GM21619 (cell line): Measurements from ENCODE around the gene TNIP2.
A peak's percentile ranks its signal among the peaks of the same experiment; 100 is the strongest.
"Not testable (repeated sequence)": the region's sequence is repeated elsewhere in the genome, so short reads cannot be mapped to it uniquely, and the experiment has no call there.

ENCODE experiments used
- ATAC-seq: cut with Tn5 transposase; IDR thresholded peaks from one replicate; pipeline ENCODE4 v1.9.1; 2021; ENCODE audit not compliant: unreplicated experiment

Gene TNIP2

DNA sequence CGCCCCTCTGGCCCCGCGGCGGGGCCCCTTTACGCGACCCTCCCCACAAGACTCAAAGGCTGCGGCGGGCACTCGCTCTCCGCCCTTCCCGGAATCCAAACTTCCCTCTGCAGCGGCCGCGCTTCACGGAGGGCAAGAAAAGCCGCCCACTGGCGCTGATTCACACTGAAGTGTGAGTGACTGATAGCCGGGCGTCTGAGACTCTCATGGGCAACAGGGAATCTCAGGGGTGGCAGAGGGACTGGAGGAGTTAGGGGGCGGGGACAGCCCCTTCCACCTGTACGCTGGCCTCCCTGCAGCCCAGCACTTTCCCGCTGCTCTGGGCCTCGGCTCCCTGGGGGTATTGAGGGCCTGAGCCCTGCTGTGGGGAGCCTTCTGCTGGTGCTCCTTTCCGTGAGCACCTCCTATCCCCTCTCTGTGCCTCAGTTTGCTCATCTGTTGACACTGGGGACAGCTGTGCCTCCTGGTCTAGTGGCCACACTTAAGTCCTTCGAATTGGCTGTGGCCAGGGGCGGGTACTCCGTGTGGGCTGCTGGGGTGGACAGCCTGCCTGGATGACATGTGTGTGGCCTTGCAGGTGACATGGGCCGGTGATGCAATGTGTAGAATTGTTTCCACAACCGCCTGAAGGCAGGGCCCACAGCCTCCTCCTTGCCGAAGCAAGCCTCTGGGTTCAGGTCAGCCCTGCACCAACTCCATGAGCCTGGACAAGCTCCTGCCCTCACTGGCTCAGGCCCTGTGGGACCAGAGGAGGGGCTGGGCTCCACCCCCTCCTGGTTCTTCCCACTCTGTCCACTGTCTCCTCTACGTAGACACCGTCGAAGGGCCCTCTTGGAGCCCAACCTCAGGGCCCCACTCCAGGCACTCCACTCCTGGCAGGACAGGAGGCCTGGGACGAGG, 37.7 kb upstream of the TNIP2 start:
- no peak for ATAC-seq

DNA sequence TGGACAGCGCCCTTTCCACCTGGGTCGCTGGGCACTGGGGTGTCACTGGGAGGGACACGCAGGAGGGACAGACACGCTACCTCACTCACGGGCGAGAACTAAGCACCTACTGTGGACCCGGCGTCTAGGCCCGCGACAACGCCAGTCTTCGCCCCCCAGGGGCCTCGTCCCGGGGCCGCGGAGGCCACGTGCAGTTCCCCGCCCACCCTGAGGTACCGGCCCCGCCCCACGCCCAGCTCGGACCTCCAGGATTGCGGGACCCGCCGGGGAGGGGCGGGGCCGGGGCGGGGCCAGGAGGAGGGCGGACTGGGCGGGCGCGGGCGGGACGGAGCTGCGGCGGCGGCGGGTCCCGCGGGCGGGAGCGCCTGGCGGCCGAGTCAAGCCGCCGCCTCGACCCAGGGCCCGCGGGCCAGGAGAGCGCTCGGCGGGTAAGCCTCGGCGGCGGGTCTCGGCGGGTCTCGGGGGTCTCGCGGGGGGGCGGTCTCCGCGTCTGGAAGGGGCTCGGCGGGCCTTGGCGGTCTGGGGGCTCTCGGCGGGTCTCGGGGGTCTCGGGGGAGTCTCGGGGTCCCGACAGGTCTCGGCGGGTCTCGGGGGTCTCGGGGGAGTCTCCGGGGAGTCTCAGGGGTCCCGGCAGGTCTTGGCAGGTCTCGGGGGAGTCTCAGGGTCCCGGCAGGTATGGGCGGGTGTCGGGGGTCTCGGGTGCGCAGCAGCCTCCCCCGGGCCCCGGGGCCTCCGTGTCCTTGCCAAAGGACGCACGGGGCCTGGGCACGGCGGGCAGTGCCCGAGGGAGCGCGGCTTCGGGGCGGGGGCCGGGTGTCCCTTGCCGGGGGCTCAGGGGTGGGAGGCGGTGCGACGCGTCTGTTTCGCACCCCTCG, 36.8 kb upstream of the TNIP2 start, which contains the start of gene SH3BP2:
TSS of gene SH3BP2 (plus strand) at position 375 of the 875 bp plus-strand sequence. CDS start 27,533 bp downstream, outside the sequence.
- no peak for ATAC-seq

DNA sequence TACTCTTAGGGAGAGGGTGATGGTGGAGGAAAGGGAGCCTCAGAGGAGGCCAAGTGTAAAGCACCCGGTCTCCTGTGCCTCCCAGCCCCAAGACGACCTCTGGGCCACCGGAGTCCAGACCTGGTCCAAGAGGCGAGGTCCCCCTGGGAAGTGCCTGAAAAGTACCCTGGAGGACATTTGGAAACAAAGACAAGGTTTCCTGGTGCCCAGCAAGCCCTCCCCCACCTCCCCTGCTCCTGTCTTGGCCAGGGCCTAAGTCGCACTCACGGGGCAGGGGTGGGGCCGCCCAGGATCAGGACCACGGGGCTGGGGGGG, 36.2 kb upstream of the TNIP2 start:
- ATAC-seq = no peak

DNA sequence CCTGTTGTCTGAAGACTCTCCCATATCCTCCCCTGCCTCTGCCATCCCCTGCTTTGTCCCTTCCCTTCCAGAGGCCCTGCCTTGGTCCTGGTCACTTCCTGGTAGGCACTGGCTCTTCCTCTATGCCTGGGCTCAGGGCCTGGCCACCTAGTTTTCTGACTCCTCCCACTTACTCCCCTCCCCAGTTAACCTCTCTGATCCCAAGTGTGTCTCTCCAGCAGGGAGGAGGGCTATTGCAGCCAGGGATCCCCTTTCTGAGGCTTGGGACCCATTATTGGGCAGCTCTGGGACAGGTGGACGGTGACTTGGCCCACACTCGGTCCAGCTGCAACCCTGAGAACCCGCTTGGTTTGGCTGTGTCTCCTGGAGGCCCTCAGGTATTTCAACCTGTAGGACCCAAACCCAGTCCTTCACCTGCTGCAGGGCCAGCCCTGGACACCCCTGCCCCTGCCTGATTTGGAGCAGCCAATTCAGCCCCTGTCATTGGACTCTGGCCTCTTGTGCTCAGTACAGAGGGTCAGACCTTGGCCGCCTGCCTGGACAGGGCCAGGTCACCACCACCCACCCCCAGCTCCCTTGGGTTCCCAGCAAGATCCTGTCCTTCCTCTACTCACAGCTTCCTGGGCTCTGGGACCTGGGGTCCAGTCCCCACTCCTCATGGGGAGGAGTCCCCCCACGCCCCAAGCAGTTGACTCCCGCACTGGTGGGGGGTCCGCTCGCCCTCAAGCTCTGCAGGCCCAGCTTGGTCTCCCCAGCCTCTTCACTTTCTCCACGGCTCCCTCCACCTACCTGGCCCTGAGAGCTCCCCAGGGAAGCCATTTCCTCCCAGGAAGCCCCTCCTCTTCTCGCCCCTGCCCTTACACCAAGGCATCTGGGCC, 35.6 kb upstream of the TNIP2 start:
- no peak for ATAC-seq

DNA sequence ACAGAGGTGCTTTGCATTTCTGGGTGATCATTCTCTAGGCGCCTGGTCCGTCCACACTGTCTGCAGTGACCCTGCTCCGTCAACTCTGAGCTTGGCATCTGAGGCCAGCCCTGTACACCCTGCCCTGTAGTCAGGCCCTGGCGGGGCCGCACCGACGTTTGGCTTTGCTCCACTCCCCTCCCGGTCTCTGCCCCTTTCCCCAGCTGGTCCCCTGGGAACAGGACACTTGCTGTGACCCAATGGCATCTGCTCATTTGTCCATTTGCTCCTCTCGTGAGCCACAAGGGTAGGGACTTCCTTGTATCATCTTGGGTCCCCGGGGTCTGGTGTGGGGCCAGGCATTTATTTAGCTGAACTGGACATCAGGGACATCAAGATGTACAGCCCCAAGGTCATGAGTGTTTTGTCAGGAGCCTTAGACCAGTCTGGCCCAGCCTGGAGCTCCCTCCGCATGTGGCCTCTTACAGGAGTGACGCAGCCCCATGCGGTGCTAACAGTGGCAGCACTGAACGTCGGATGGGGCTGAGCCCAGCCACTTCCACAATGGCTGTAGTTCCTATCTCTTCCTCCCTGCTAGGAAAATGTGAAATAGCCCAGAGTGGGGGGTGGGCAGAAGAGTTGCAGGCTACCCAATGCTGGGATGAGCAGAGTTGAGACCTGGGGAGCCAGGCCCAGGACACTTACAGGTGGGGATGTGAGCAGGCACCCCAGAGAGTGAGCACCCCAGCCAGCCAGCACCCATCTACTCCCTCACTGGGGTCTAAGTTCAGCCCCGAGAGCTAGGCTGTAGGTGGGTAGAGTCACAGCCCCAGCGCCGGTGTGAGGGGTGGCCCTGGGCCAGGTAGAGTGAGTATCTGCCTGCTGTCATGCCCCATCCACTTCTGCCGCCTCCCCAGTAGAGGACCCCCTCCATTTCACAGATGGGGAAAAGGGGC, 34.7 kb upstream of the TNIP2 start:
- ATAC-seq = no peak

DNA sequence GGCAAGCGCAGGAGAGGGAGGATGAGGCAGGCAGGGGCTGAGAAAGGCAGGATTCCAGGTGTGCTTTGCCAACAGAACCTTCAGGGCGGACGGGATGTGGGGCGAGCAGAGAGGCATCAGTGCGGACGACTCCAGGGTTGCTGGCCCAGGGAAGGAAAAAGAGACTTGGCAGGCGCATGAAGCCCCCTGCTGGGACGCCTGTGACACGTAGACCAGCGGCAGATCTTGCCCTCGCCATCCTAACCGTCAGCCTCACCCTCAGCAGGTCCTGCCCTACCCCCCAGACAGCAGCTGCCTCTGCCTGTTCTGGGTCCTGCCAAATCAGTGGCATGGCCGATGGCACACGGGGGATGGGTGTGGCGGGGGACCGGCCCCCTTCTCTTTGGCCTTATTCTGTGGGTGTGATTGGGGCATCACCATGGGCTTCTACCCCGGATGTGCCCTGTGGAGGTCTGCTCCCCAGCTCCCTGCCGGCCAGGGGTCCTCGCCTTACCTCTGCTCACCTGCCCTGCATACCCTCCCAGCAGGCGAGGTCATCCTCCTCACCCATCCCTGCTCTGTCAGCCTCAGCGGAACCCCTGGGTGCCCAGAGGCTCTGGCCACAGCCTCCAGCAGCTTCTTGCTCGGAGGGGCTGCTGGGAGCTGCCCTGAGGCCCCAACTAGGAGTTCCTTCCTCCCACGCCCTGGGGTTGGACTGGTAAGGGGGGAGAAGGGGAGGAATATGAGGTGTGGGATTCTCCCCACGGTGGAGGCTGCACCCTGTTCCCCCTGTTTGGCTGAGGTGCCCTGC, 33.9 kb upstream of the TNIP2 start:
- no peak for ATAC-seq

DNA sequence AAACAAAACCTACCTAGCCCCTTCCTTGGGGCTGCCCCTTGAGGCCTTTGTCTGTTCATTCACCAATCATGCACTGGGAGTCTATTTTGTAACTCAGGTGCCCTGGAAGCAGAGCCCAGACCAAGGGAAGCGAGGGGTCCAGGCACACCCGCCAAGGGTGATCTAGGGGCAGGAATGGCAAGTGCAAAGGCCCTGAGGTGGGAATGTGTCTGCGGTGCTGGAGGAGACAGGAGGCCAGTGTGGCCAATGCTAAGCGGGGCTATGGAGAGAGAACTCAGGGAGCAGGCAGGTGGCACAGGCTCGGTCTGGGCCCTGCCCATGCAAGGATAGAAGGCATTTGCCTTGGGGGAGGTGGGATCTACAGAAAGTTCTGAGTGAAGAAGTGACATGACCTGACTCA, 33.2 kb upstream of the TNIP2 start:
- ATAC-seq = no peak

DNA sequence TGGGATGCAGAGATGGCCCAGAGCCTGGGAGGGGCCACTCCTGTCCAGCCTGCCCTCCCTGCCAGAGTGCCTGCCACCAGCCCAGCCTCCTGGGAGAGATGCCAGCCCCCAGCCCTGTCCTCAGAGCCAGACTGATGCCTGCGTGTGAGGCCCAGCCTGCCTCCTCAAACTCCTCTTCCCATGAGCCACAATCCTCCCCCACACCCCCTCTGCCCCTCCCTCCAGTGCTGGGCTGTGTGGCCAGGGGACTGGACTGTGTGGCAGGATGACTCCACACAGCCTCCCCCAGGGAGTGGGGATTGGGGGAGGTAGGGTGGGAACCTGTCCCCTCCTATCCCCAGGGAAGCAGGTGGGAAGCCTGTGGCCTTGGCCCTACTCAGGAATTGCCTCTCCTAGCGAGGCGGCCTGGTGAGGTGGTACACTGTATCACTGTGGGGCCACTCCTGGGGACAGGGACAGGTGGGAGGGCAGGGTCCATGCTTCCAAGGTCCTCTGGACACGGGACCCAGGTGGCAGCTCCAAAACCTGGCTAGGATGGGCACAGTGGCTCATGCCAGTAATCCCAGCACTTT, 32.5 kb upstream of the TNIP2 start:
- no peak for ATAC-seq

DNA sequence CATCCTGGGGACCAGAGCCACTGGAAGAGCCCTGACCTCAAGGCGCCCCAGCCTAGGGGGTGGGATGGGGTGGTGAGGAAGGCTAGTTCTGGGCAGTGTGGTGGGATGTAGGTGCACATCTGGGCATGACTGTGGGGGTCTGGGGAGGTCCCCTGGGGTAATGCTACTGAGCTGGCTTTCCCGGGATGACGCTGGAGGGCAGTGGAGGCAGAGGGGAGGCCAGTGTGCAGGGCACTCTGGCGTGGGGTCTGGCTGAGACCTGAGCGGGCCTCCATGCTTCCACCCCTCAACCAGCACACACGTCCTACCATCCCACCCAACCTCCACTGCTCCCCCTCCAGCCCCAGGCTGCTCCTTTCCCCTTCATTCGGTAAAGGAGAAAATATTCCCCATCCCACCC, 32.0 kb upstream of the TNIP2 start:
- no peak for ATAC-seq

DNA sequence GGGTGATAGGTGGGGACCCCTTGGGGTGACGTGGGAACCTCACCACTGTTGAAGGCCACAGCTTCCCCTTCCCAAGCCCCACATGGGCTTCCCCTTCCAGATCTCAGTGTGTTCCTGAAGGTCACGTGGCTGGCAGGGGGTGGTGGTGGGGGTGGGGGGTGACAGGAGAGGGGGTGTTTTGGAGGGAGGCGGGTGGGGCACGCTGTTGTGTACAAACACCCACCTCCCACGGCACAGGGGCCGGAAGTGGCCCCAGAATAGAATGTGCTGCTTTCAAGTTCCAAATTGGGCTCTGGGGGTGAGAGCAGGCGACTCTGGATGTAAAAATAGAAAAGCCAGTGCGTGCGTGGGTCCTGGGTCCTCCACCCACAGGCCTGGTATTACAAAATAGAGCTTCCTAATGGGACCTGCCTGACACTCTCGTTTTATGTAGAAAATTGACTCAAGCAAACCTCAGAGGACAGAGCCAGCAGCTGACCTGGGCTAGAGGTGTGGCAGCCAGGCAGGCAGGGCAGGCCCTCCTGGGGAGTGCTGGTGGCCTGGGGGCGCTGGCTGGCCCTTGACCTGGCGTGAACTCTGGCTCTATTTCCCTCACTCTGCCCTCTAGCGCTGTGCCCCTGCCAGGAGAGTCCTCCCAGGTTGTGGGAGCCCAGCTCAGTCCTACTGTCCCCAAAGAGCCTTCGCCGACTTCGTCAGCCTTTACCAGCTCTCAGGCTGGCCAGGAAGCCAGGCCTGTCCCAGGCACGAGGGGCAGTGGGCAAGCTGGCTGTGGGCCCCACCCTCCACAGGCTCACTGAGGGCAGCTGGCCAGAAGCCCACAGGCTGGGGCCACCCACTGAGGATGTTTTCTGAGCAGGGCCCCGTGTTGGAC, 31.3 kb upstream of the TNIP2 start:
- ATAC-seq = peak; percentile 56

DNA sequence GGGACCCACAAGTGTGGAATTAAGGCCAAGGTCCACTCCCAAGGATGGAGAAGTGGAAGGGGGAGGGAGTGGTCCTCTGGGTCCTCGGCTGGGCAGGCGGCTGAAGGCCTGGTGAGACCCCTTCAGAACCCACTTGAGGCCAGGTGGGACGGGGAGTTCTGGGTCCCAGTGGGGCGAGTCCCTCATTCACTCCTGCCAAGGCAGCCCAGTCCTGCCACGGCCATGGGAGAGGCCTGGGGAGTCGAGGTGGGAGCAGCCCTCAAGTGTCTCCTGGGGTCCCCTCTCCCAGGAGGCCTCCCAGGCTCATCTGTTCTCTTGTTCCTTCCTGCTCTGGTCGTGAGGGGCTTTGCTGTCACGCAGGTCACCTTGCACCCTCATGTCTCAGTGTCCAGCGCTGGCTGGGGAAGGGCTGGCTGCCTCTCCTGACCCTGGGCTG, 30.7 kb upstream of the TNIP2 start:
- ATAC-seq = peak; percentile 1

DNA sequence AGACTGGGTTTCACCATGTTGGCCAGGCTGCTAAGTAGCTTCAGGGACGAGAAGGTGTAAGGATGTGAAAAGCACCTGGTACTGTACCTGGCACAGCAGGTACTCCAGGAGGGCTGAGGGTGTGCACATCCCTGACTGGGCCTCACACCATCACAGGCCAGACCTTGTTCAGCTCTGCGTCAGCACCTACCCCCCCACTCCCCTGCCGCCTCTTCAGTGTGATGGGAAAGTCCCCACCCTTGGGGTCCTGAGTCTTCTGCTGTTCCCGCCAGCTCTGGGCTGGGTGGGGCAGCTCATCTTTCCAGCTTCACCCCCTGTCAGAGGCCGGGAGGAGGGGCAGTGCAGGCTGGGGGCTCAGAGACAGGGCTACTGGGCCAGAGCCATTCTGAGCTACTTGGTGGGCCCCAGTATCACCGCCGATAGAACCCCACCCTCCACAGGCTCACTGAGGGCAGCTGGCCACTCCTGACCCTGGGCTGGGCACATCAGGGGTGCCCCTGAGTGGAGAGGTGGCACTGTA, 30.1 kb upstream of the TNIP2 start:
- ATAC-seq = no peak

DNA sequence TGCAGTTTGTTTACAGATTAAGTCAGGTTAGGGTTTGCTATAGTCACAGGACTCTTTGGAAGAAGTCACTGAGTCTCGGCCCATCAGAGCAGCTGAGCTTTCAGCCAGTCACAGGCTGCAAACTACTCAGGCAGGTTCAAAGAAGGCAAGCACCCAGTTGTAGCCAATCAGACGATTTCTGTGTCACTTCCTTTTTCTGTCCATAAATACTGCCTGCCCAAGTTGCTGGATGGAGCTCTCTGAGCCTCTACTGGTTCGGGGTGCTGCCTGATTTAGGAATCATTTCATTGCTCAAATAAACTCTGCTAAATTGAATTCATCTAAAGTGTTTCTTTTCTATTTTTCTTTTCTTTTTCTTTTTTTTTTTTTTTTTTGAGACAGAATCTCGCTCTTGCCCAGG, 29.5 kb upstream of the TNIP2 start:
- no peak for ATAC-seq

DNA sequence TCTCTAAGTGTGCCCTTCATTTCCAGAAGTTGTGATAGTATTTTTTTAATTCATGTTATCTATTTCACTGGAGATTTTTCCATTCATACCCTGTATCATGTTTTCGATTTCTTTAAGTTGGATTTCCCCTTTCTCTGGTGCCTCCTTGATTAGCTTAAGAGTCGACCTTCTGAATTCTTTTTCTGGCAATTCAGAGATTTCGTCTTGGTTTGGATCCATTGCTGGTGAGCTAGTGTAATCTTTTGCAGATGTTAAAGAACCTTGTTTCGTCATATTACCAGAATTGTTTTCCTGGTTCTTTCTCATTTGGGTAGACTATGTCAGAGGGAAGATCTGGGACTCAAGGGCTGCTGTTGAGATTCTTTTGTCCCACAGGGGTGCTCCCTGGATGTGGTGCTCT, 27.7 kb upstream of the TNIP2 start:
- ATAC-seq = no peak

DNA sequence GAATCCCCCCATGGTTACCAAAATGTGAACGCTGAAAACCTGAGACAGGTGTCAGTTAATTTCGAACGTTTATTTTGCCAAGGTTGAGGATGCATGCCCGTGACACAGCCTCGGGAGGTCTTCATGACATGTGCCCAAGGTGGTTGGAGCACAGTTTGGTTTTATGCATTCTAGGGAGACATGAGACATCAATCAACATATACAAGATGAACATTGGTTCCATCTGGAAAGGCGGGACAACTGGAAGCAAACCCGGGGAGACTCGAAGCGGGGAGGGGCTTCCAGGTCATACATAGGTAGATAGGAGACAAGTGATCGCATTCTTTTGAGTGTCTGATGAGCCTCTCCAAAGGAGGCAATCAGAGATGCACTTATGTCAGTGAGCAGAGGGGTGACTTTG, 25.8 kb upstream of the TNIP2 start:
- ATAC-seq = no peak

DNA sequence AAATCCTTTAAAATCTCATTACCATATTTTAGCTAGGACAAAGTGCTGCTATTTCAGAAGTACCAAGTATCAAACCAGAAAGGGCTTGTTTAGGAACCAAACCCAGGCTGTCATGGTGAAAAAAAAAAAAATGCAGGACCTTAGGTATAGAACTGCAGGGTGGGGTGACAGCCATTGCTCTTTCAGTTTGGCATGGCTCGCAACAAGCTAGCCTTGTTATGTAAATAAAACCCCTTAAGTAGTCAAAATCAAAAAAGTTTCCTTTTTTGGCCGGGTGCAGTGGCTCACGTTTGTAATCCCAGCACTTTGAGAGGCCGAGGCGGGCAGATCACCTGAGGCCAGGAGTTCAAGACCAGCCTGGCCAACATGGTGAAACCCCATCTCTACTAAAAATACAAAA, 24.5 kb upstream of the TNIP2 start:
- ATAC-seq = not testable (repeated sequence)

DNA sequence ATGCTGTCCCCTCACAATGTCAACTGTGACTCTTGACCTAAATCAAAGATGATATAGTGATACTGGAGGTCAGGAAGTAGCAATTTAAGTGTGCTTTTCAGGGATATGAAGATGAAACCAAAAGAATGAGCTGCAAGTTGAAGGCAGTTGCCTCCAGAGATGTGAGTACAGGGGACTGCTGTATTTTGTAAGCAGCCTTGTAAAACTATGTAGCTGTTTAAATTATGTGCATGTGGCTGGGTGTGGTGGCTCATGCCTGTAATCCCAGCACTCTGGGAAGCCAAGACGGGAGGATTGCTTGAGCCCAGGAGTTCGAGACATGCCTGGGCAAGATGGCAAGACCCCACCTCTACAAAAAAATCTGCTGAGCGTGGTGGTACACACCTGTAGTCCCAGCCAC, 15.1 kb upstream of the TNIP2 start:
- ATAC-seq = no peak

DNA sequence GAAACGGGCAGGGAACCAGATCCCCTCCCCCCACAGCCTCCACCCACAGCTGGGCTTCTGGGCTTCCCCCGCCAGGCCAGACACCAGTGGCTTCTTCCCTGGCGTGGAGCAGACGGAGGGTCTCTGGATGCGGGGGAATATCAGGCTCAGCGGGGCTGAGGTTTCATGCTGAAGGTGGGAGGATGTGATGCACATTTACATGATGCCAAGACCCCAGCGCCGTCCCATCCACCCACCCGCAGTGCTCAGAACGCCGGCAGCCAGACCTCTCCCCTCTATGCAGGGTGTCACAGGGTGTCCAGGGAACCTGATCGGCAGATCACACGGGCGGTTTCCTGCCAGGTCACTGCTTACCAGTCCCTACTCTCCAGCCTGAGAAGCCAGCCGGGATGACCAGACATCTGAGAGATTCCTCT, 12.8 kb upstream of the TNIP2 start:
- no peak for ATAC-seq
